DND-41 (cell line): ENCODE measurements around the gene SEPTIN10.

Experiments used
- CTCF ChIP-seq: IDR thresholded peaks from 2 replicates; pipeline ENCODE4 v1.5.1; 2012; ENCODE audit warnings: borderline replicate concordance, low read length, moderate library complexity, mild to moderate bottlenecking; ENCODE audit not compliant: poor library complexity, severe bottlenecking; ENCODE audit errors: extremely low read depth
- EZH2 ChIP-seq: IDR thresholded peaks from 3 replicates; pipeline ENCODE4 v1.6.1; 2012; ENCODE audit warnings: borderline replicate concordance, low read depth, mild to moderate bottlenecking, moderate library complexity, low read length, inconsistent platforms; ENCODE audit not compliant: severe bottlenecking

- TF ChIP-seq CTCF (no peak), EZH2 (no peak)
Measured at GRCh38 chr2:109521233-109522062, 92.3 kb downstream of the SEPTIN10 start.
